NT2/D1 (cell line): ENCODE measurements around the gene ASPSCR1.

ENCODE experiments used
- DNase-seq: peaks from one replicate; pipeline ENCODE4 v3.0.0-alpha.2; 2011; ENCODE audit warnings: low read depth, low spot score
- H3K27me3 ChIP-seq: 2 replicates; pipeline ENCODE4 v1.6.0; 2011; ENCODE audit warnings: mild to moderate bottlenecking; ENCODE audit not compliant: insufficient read length, insufficient read depth
- H3K36me3 ChIP-seq: 2 replicates; pipeline ENCODE4 v1.6.1; 2011; ENCODE audit warnings: mild to moderate bottlenecking, low read length, mixed read lengths; ENCODE audit not compliant: insufficient read depth, insufficient read length
- H3K4me1 ChIP-seq: 2 replicates; pipeline ENCODE4 v1.5.1; 2011; ENCODE audit not compliant: insufficient read depth, insufficient read length
- H3K4me3 ChIP-seq: 2 replicates; pipeline ENCODE4 v1.5.1; 2011; ENCODE audit warnings: low read depth; ENCODE audit not compliant: insufficient read length
- H3K9ac ChIP-seq: 2 replicates; pipeline ENCODE4 v1.6.0; 2011; ENCODE audit warnings: low read depth; ENCODE audit not compliant: insufficient read length
- H3K9me3 ChIP-seq: 2 replicates; pipeline ENCODE4 v1.5.1; 2011; ENCODE audit warnings: mild to moderate bottlenecking, low read length; ENCODE audit not compliant: insufficient read depth
- SUZ12 ChIP-seq: IDR thresholded peaks from 2 replicates; pipeline ENCODE4 v1.6.1; 2011; ENCODE audit not compliant: insufficient read length, insufficient read depth; ENCODE audit errors: extremely low read depth
- YY1 ChIP-seq: IDR thresholded peaks from 2 replicates; pipeline ENCODE4 v1.6.1; 2011; ENCODE audit not compliant: insufficient read length, insufficient read depth
- ZNF274 ChIP-seq: IDR thresholded peaks from 2 replicates; pipeline ENCODE4 v1.6.1; 2011; ENCODE audit warnings: mild to moderate bottlenecking, low read depth, low read length

Gene ASPSCR1

DNA sequence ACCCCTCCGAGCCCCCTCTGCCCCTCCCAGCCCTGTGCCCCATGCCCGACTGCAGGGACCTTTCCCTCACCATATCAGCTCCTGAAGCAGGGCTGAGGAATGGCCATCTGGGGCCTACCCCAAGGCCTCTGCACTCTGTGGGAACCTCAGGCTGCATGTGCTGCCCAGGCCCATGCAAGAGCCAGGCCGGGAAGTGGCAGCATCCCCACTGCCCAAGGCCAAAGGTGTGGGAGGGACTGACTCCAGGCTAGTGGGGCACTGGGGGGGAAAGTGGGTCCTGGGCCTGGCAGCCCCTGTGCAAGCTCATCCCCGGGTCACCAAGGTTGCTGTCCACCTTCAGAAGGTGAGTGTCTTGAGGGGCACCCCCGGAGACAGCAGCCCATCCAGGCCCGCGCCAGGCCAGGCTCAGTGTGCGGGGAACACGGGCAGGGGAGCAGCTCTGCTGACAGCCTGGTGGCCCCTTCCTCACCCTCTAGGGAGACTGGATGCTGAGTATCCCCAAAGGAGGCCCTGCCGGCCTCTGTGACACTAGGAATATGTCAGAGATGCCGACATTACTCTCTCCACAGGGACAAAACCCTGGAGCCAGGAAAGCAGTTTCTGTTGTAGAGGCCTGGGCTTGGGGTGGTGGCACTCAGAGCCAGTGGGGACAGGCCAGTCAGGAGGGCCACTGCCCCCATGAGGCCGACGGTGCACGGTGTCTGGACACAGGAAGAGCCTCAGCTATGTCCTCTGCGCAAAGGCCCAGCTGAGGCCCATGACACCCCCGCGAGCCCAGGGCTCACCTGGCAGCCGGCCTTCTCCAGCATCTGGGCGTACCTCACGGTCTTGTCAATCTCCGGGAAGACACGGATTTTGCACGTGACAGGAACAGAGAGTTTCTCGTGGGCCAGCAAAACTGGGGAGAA is 84.9 kb downstream of the ASPSCR1 start:
- DNase-seq: no peak
- peaks cover 9% of the 10 kb centered on the region for H3K4me1 ChIP-seq
- no peaks in the 10 kb centered on the region for H3K9me3 ChIP-seq
- TF ChIP-seq YY1 (no peak), SUZ12 (no peak), ZNF274 (no peak)
- peaks cover 73% of the 10 kb centered on the region for H3K36me3 ChIP-seq
- H3K4me3 ChIP-seq: no peak overlapping the region
- no peaks in the 10 kb centered on the region for H3K27me3 ChIP-seq
- no peak overlapping the region for H3K9ac ChIP-seq

- peaks cover 67% of the 10 kb centered on the region for H3K36me3 ChIP-seq
- H3K27me3 ChIP-seq: no peaks in the 10 kb centered on the region
- TF ChIP-seq ZNF274 (no peak), YY1 (no peak), SUZ12 (no peak)
- H3K9me3 ChIP-seq: no peaks in the 10 kb centered on the region
- H3K4me1 ChIP-seq: peaks cover 9% of the 10 kb centered on the region
- DNase-seq: no peak
- H3K4me3 ChIP-seq: no peak overlapping the region
- no peak overlapping the region for H3K9ac ChIP-seq
Measured at GRCh38 chr17:82062984-82063368, 85.5 kb downstream of the ASPSCR1 start.

DNA sequence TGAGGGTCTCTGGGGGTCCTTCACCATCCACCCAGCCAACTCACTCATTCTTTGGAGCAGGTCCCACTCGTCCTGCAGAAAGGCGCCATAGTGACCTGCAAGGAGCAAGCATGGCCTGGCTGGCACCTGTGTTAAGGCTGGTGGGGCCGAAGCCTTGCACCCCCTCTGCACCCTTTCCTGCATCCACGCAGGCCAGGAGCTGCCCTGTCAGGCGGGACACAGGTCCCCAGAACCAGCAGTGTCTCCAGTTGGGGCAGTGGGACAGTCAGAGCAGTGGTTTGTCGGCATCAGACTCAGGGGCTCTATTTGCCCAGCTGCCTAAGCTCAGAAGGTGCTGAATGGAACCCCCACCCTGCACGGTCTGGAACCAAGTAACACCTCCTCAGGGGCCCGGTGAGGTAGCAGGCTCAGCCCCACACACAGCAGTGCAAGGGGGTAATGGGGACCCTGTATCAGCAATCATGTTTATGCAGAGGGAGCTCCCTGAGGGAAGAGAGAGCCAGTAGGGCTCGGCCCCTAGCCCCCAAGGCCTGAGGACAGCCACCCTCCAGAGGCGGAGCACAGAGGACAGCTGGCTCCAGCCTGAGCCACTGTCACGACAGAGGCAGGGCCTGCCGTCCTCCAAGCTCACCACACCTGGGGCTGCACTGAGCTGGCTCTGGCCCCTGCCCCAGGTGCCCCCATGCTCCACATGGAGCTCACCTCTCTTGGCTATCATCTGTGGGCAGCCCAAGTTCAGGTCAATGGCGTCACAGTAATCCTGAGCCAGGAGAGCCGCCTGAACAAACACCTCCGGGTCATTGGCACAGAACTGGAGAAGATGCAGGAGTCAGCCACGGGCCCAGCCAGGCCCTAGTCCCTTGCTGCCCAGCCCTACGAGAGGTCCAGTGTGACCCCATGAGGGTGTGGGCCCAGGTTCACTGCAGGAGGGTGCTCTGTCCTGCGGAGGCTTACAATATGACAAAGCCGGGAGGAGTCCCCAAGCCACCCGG is 86.3 kb downstream of the ASPSCR1 start:
- no peak overlapping the region for H3K9ac ChIP-seq
- TF ChIP-seq YY1 (no peak), ZNF274 (no peak), SUZ12 (no peak)
- H3K27me3 ChIP-seq: no peaks in the 10 kb centered on the region
- DNase-seq: no peak
- H3K4me1 ChIP-seq: peaks cover 6% of the 10 kb centered on the region
- no peak overlapping the region for H3K4me3 ChIP-seq
- H3K9me3 ChIP-seq: no peaks in the 10 kb centered on the region
- peaks cover 60% of the 10 kb centered on the region for H3K36me3 ChIP-seq

DNA sequence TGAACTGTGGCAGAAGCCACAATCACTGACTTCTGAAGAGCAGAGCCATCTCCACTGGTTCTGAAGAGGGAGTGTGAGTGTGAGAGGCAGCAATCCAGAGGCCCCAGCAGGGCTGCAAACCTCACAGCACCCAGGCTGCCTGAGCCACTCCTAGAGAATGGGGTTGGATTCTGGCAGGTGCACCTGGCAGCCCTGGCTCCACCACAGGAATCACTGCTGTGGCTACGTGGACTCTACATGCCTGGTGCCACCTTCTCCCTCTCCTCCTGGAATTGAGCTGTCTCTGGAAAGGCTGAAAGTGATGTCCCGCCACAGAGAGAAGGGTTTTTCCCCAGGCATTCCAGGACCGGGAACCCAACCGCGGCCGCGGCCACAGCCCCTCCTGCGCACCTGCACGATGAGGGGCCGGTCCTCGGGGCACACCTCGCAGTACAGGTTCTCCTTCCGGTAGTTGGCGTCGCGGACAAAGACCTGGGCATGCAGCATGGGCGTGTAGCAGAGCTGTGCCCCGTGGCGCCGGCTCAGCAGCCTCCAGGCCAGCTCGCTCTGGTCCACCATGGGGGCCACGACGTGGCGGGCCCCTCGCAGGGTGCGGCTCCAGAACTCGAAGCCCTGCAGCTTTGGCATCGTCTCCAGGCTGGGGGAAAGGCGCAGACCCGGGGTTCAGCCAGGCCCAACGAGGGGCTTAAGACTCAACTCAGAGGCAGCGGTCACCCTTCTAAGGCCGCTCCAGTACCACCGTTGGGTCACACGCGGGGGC is 87.2 kb downstream of the ASPSCR1 start:
- Histone ChIP-seq H3K4me1 (peaks cover 6% of the 10 kb centered on the region), H3K9ac (peak overlapping the region; percentile 95), H3K36me3 (peaks cover 51% of the 10 kb centered on the region), H3K9me3 (no peaks in the 10 kb centered on the region), H3K4me3 (peak overlapping the region; percentile 92), H3K27me3 (no peaks in the 10 kb centered on the region)
- TF ChIP-seq ZNF274: no peak
- no peak for TF ChIP-seq SUZ12
- TF ChIP-seq YY1: no peak
- DNase-seq: no peak

GRCh38 chr17:82065193-82065637 is 87.8 kb downstream of the ASPSCR1 start:
- Histone ChIP-seq H3K4me3 (peak overlapping the region; percentile 92), H3K36me3 (peaks cover 45% of the 10 kb centered on the region), H3K27me3 (no peaks in the 10 kb centered on the region), H3K9ac (peak overlapping the region; percentile 95), H3K9me3 (no peaks in the 10 kb centered on the region), H3K4me1 (peaks cover 6% of the 10 kb centered on the region)
- TF ChIP-seq ZNF274: no peak
- TF ChIP-seq SUZ12: no peak
- TF ChIP-seq YY1: no peak
- no peak for DNase-seq

GRCh38 chr17:82065638-82066303 is 88.3 kb downstream of the ASPSCR1 start, which contains the start of gene DUS1L:
TSS of gene DUS1L (minus strand) at chr17:82065804. CDS start at chr17:82065059, 745 bp downstream.
- Histone ChIP-seq H3K4me1 (peaks cover 6% of the 10 kb centered on the region), H3K36me3 (peaks cover 39% of the 10 kb centered on the region), H3K27me3 (no peaks in the 10 kb centered on the region), H3K9me3 (no peaks in the 10 kb centered on the region), H3K4me3 (peak within 1 kb of the TSS; percentile 92), H3K9ac (peak within 1 kb of the TSS; percentile 95)
- no peak for DNase-seq
- TF ChIP-seq ZNF274 (no peak), SUZ12 (no peak), YY1 (no peak)
